ENCODE measurements around the gene ITGA2B.
"Not testable (repeated sequence)": the region's sequence is repeated elsewhere in the genome, so short reads cannot be mapped to it uniquely, and the experiment has no call there.

Gene ITGA2B

GRCh38 chr17:44398692-44399691, 9.5 kb upstream of the ITGA2B start:
- Mint-ChIP-seq H3K4me1 (no peaks in the 10 kb centered on the region), H3K4me3 (no peak overlapping the region), H3K9me3 (no peaks in the 10 kb centered on the region), H3K36me3 (peaks cover 21% of the 10 kb centered on the region), H3K27me3 (no peaks in the 10 kb centered on the region), H3K27ac (no peak overlapping the region)

DNA sequence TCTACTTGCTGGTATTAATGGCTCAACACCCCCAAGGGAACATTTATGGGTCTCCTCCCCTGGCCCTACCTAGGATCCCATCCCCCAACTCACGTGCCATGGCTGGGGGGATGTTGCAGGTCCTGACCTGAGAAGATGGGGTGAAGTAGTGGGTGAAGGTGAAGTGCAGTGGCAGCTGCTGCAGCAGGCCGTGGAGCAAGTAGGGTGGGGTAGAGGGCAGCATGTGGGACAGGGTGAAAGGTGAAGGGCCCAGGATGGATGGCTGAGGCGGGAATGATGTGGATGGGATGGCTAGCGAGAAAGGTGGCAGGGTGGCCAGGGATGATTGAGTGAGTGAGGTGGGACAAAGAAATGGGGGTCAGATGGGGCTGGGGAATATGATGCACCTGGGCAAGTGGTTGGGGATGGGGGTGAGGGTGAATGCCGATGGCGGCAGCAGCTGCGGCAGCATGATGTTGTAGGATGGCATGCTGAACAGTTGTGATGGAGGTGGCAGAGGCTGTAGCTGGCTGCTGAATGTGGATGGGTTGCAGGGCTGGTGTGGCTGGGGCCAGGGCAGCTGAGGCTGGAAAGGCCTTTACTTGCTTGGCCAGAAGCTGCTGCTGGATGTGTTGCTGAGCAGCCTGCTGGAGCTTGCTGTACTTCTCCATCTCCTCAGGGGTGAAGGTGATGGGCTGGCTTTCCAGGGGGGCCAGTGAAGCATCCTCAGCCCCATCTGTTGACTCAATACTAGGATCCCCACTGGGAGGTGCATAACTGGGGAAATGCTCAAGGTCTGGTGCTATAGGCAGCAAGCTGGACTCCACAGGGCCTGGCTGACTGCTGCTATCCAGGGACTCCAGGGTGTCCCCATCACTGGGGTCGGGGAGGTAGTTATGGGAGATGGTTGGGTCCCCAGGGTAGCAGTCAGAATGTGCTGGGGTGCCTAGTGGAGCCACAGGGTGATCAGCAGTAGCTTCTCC, 8.3 kb upstream of the ITGA2B start:
- H3K36me3 Mint-ChIP-seq: peaks cover 19% of the 10 kb centered on the region
- peak overlapping the region; percentile 65 for H3K27ac Mint-ChIP-seq
- no peaks in the 10 kb centered on the region for H3K9me3 Mint-ChIP-seq
- no peak overlapping the region for H3K4me3 Mint-ChIP-seq
- H3K27me3 Mint-ChIP-seq: no peaks in the 10 kb centered on the region
- H3K4me1 Mint-ChIP-seq: peaks cover 6% of the 10 kb centered on the region

DNA sequence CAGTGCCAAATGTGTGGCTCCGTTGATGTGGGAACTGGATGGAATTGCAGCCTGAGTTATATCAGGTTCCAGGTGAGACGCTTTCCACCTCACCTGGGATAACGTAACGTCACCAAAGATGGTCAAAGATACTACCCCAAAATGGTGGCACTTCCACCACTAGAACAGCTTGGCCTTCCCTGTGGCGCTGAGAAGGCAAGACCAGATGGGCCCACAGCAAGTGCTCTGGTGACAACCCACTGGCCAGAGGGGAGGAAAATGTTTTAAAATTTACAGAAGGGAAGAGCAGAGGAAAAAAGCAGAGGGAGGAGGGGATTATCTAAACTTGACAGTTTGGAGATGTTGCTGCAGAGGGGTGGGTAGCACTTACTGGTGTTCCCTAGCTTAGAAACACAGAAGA, 7.5 kb upstream of the ITGA2B start:
- H3K9me3 Mint-ChIP-seq: no peaks in the 10 kb centered on the region
- no peak overlapping the region for H3K27ac Mint-ChIP-seq
- H3K27me3 Mint-ChIP-seq: no peaks in the 10 kb centered on the region
- peaks cover 6% of the 10 kb centered on the region for H3K4me1 Mint-ChIP-seq
- H3K36me3 Mint-ChIP-seq: peaks cover 17% of the 10 kb centered on the region
- no peak overlapping the region for H3K4me3 Mint-ChIP-seq

DNA sequence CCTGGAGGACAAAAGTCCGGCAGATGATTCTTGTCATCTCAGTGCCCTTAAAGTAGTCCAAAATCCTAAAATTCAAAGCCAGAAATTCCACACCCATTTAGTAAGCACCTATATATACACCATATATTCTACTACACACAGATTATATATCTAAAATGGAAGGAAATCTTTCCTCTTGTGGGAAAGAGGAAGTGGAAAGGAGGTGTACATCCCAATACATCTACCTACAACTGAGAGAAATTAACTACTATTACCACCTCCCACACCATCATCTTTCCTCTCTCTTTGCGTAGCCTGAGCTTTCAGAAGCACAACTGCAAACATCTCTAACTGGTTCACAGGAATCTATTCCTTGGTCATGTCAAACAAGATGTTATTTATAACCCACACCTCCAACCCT, 5.4 kb upstream of the ITGA2B start:
- no peaks in the 10 kb centered on the region for H3K9me3 Mint-ChIP-seq
- no peak overlapping the region for H3K4me3 Mint-ChIP-seq
- no peaks in the 10 kb centered on the region for H3K27me3 Mint-ChIP-seq
- no peak overlapping the region for H3K27ac Mint-ChIP-seq
- H3K36me3 Mint-ChIP-seq: peaks cover 10% of the 10 kb centered on the region
- H3K4me1 Mint-ChIP-seq: peaks cover 6% of the 10 kb centered on the region

DNA sequence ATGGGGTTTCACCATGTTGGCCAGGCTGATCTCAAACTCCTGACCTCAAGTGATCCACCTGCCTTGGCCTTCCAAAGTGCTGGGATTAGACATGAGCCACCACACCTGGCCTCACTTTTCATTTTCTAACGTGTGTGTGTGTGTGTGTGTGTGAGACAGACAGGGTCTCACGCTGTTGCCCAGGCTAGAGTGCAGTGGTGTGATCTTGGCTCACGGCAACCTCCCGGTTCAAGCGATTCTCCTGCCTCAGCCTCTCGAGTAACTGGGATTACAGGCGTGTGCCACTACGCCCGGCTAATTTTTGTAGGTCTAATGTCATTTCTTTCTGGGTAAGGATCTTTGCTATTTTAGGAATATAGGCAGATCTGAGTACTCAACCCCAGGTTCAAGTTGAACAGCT, 4.7 kb upstream of the ITGA2B start:
- not testable (repeated sequence) for H3K27me3 Mint-ChIP-seq, H3K9me3 Mint-ChIP-seq
- peak overlapping the region; percentile 46 for H3K27ac Mint-ChIP-seq

GRCh38 chr17:44390250-44390870, 911 bp upstream of the ITGA2B start:
- H3K27me3 Mint-ChIP-seq: peaks cover 5% of the 10 kb centered on the region
- H3K9me3 Mint-ChIP-seq: no peaks in the 10 kb centered on the region
- H3K4me3 Mint-ChIP-seq: no peak overlapping the region
- H3K27ac Mint-ChIP-seq: no peak overlapping the region
- peaks cover 18% of the 10 kb centered on the region for H3K4me1 Mint-ChIP-seq
- H3K36me3 Mint-ChIP-seq: no peaks in the 10 kb centered on the region

More for the DNA sequence above, 4.7 kb upstream of the ITGA2B start:
- not testable (repeated sequence) for H3K36me3 Mint-ChIP-seq, H3K4me3 Mint-ChIP-seq
- H3K4me1 Mint-ChIP-seq: peaks cover 11% of the 10 kb centered on the region

GRCh38 chr17:44389723-44390202, 314 bp upstream of the ITGA2B start:
- Mint-ChIP-seq H3K36me3 (no peaks in the 10 kb centered on the region), H3K4me1 (peaks cover 18% of the 10 kb centered on the region), H3K27me3 (peaks cover 5% of the 10 kb centered on the region), H3K27ac (no peak overlapping the region), H3K4me3 (no peak overlapping the region), H3K9me3 (no peaks in the 10 kb centered on the region)

DNA sequence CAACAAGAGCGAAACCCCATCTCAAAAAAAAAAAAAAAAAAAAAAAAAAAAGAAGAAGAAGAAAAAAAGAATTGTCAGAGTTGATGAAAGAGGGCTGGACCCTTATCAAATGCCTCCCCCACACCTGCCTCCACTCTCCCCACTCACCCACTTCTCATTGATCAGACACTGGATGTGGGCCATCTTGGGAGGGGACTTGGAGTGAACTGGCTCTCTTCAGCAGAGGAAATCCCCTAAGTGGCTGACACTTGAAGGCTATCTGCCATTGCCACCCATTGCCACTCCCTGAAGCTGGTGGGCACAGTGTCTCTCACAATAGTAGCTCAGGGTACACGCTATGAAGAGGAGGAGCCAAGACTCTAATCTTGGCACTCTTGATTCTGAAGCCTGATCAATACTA, 1.6 kb downstream of the ITGA2B start:
- Mint-ChIP-seq H3K27ac (no peak overlapping the region), H3K36me3 (no peaks in the 10 kb centered on the region), H3K27me3 (peaks cover 5% of the 10 kb centered on the region), H3K9me3 (no peaks in the 10 kb centered on the region), H3K4me3 (peak overlapping the region; percentile 20), H3K4me1 (peaks cover 12% of the 10 kb centered on the region)

DNA sequence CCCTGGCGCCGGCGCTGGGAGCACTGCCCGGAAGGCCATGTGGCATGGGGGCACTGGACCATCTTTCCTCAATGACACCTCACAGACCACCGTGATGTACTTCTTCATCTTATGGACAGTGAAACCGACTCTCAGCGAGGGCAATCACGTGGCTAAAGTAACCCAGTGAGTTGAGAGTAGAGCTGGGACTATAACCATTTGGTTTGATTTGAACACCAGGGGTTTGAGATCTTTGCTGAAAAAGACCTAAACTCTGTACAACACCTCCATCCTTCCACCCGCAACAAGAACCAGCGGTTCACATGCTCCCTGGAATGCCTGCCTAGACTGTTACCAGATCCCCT, 3.3 kb downstream of the ITGA2B start:
- Mint-ChIP-seq H3K27me3 (peaks cover 5% of the 10 kb centered on the region), H3K27ac (no peak overlapping the region), H3K4me1 (peaks cover 12% of the 10 kb centered on the region), H3K4me3 (peak overlapping the region; percentile 81), H3K36me3 (no peaks in the 10 kb centered on the region), H3K9me3 (no peaks in the 10 kb centered on the region)

DNA sequence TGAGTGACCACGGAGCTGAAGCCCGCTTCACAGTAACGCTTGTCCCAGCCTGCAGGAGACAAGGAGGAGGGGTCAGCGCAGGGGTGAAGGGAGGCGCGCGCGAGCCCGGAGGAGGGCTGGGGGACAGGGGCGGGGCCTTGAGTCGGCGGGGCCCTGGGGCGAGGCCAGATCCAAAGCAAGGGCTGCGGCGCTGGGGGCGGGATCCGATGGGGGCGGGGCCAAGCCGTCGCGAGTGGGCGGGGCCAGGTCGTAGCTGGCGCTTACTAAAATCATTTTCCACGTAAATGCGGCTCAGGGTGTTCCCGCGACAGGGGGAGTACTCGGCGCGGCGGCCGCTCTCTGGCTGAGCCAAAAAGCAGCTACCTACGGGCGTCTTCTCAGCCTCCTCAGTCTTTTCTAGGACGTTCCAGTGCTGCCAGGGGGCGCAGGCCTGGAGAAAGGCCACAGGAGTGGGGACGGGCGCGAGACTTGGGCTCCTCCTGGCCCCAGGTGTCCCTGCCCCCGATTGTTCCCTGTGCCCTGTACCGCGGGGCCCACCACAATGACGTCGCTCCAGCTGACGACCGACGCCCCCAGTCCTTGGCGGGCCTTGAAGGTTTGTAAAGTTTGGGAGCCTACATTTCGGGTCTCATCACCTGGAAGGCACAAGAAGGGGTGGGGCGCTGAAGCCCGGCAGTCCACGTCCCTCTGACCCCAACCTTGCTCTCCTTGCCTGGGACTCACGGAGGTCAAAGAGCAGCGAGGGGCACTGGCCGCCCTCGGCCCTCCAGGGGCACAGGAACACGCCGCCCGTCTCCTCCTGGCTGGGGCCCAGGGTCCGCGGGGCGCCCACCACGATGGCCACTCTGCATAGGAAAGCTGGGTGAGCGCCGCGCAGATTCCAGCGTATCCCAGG, 3.9 kb downstream of the ITGA2B start:
- H3K4me1 Mint-ChIP-seq: peaks cover 12% of the 10 kb centered on the region
- peak overlapping the region; percentile 81 for H3K4me3 Mint-ChIP-seq
- no peaks in the 10 kb centered on the region for H3K9me3 Mint-ChIP-seq
- H3K27ac Mint-ChIP-seq: no peak overlapping the region
- no peaks in the 10 kb centered on the region for H3K36me3 Mint-ChIP-seq
- peaks cover 5% of the 10 kb centered on the region for H3K27me3 Mint-ChIP-seq

DNA sequence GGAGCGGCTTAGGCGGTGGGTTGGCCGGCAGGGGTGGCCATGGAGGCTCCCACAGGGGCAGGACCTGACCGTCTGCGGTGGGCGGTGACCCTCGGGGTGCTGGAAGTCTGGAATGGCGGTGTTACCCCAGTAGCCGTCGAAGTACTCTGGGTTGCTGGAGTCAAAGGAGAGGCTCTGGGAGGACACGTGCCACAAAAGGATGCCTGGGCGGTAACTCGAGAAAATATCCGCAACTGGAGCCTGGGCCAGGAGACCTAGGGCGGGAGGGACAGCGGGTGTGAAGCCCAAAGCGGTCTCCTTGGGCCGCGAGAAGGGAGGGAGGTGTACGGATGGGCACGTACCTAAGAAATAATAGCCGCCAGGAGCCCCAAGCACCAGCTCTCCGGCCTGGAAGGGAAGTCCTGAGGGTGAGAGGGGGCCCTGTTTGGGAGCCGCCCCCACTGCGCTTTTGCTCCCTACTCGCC, 4.6 kb downstream of the ITGA2B start:
- H3K27me3 Mint-ChIP-seq: peaks cover 5% of the 10 kb centered on the region
- H3K4me3 Mint-ChIP-seq: peak overlapping the region; percentile 81
- no peak overlapping the region for H3K27ac Mint-ChIP-seq
- H3K9me3 Mint-ChIP-seq: no peaks in the 10 kb centered on the region
- H3K4me1 Mint-ChIP-seq: peaks cover 12% of the 10 kb centered on the region
- no peaks in the 10 kb centered on the region for H3K36me3 Mint-ChIP-seq

GRCh38 chr17:44384281-44384822, 5.1 kb downstream of the ITGA2B start:
- H3K4me1 Mint-ChIP-seq: peaks cover 7% of the 10 kb centered on the region
- H3K36me3 Mint-ChIP-seq: no peaks in the 10 kb centered on the region
- H3K27ac Mint-ChIP-seq: no peak overlapping the region
- H3K27me3 Mint-ChIP-seq: peaks cover 5% of the 10 kb centered on the region
- H3K9me3 Mint-ChIP-seq: no peaks in the 10 kb centered on the region
- peak overlapping the region; percentile 19 for H3K4me3 Mint-ChIP-seq

- Mint-ChIP-seq H3K27ac (no peak overlapping the region), H3K4me3 (no peak overlapping the region)
These were observed 5.6 kb downstream of the ITGA2B start for GRCh38 chr17:44383861-44384260.

GRCh38 chr17:44383363-44383762, 6.1 kb downstream of the ITGA2B start:
- no peak overlapping the region for H3K4me3 Mint-ChIP-seq
- H3K27me3 Mint-ChIP-seq: peaks cover 4% of the 10 kb centered on the region
- H3K4me1 Mint-ChIP-seq: peaks cover 7% of the 10 kb centered on the region
- no peaks in the 10 kb centered on the region for H3K9me3 Mint-ChIP-seq
- H3K36me3 Mint-ChIP-seq: no peaks in the 10 kb centered on the region
- no peak overlapping the region for H3K27ac Mint-ChIP-seq

More at GRCh38 chr17:44383861-44384260, 5.6 kb downstream of the ITGA2B start:
- Mint-ChIP-seq H3K36me3 (no peaks in the 10 kb centered on the region), H3K9me3 (no peaks in the 10 kb centered on the region), H3K27me3 (peaks cover 4% of the 10 kb centered on the region), H3K4me1 (peaks cover 7% of the 10 kb centered on the region)

All from activated naive CD4-positive, alpha-beta T cell treated with anti-CD3 and anti-CD28 coated beads, Interleukin-2, amount 50 U/mL, for 24 hours (primary cell).